Mesodermal cell (in vitro differentiated cells): ENCODE results near the gene NAGS.
"Not testable (repeated sequence)": the region's sequence is repeated elsewhere in the genome, so short reads cannot be mapped to it uniquely, and the experiment has no call there.

Experiments
- H3K27ac ChIP-seq: 2 replicates; pipeline ENCODE4 v1.7.0; 2013; ENCODE audit warnings: mild to moderate bottlenecking, low read depth, low read length, moderate library complexity; ENCODE audit not compliant: severe bottlenecking
- H3K36me3 ChIP-seq: 2 replicates; pipeline ENCODE4 v1.7.1; 2013; ENCODE audit warnings: mild to moderate bottlenecking, low read length, moderate library complexity; ENCODE audit not compliant: control insufficient read depth, insufficient read depth
- H3K4me1 ChIP-seq: one replicate; pipeline ENCODE4 v1.7.1; 2013; ENCODE audit warnings: mild to moderate bottlenecking, low read length; ENCODE audit not compliant: insufficient read depth, control insufficient read depth, poor library complexity, severe bottlenecking
- H3K4me3 ChIP-seq: 2 replicates; pipeline ENCODE4 v1.7.0; 2013; ENCODE audit warnings: low read length, control low read depth, mild to moderate bottlenecking; ENCODE audit not compliant: insufficient read depth, poor library complexity, severe bottlenecking; ENCODE audit errors: extremely low read depth
- H3K9me3 ChIP-seq: 2 replicates; pipeline ENCODE4 v1.7.1; 2013; ENCODE audit warnings: mild to moderate bottlenecking, low read length, moderate library complexity; ENCODE audit not compliant: control insufficient read depth
- WGBS, 2 experiments: methylation state at CpG; one replicate each; pipeline ENCODE4 v1.1.5; 2013; ENCODE audit warnings: missing lambda C conversion rate in 2 of 2; ENCODE audit not compliant: insufficient coverage in 2 of 2; 5-methylcytosine and 5-hydroxymethylcytosine counted together

NAGS gene

DNA sequence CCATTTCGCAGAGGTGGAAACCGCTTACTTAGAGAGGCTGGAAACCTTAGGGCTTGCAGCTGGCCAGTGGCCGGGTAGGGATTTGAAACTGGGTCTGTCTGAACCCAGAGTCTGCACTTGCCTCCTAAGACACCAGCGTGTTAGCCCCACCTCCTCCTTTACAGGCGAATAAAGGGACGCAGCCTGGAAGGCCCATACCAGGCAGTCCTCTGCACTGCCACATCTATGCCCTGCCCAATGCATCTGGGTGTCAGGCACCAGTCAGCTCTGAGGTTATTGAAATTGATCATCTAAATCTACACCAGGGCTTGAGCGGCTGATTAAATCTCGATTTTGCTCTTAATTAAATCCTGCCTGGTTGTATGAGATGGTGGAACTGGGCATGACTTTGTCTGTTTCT is 19.9 kb upstream of the NAGS start:
- H3K36me3 ChIP-seq, result no peaks in the 10 kb centered on the region
- no peaks in the 10 kb centered on the region for H3K9me3 ChIP-seq
- H3K4me1 ChIP-seq, result no peaks in the 10 kb centered on the region
- 34 to 56% methylated on average over 3 to 8 of the region's 8 CpGs for WGBS, 2 experiments
- no peak overlapping the region for H3K27ac ChIP-seq
- H3K4me3 ChIP-seq, result peak overlapping the region; percentile 44

DNA sequence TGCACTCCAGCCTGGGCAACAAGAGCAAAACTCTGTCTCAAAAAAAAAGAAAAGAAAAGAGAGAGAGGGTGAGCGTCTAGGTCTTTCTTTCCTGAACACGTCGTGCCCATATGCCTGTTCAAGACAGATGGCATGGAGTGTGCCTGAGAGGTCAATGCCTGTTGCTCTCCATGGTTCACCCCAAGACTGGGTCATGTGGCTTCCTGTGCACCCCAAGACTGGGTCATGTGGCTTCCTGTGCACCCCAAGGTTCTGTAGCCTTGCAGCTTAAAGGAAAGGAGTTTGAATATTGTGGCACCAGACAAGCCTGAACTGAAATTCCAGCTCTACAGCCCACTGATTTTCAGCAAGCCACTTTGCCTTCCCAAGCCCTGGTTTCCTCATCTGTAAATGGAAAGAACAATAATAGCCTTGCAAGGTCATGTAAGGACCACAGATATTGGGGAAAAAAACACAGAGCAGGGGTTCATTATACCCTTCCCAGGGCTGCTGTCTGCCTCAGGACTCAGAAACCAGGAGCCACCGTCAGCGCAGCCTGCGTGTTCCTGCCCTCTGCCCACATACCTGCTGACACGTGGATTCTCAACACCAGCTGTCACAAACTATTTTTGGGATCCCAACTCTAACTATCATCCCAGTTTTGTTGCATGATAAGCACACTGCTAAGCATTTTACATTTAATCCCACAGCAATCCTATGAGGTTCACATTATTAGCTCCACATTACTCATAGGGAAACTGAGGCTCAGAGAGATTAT is 18.0 kb upstream of the NAGS start:
- Histone ChIP-seq H3K9me3 (no peaks in the 10 kb centered on the region), H3K4me1 (no peaks in the 10 kb centered on the region), H3K4me3 (no peak overlapping the region), H3K27ac (no peak overlapping the region), H3K36me3 (no peaks in the 10 kb centered on the region)
- 90 to 93% methylated on average over 7 of the region's 7 CpGs for WGBS, 2 experiments

DNA sequence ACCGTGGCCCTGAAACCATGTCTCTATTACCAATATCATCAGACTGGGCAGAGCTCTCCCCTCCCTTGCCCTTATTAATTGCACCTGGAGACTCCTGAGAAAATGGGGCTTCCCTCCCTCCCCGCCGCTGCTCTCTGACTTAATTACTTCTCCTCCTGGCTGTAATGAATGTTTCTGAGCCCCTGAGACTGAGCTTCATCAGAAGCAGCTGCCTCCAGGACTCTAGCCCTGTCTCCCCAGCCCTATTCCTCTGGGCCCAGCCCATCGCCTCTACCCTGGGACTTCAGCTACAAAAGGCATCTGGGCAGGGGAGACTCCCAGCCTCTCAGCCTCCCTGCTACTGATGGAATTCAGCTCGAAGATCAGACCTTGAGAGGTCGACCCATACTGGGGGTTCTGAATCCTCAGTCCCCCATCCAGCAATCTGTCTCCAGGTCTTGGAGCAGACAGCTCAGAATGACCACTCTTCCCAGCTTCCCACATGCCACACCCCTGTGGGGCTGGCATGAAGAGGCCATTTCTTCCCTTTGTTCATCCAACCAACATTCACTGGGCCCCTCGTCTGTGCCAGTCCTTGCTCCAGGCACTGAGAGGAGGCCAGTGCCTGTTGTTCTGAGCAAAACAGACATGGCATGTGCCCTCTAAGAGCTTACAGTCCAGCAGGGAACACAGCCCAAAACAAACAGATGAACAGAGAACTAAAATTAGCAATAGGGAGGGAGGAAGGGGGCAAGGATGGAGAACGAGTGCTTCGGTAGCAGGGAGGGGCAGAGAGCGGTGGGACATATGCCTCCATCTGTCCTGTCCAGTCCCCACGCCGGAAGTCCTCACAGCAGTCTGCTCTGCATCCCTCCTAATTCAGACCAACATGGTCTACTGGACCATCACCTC is 17.0 kb upstream of the NAGS start:
- WGBS, 2 experiments, result 77 to 81% methylated on average over 9 to 12 of the region's 12 CpGs
- Histone ChIP-seq H3K4me3 (no peak overlapping the region), H3K27ac (no peak overlapping the region)

DNA sequence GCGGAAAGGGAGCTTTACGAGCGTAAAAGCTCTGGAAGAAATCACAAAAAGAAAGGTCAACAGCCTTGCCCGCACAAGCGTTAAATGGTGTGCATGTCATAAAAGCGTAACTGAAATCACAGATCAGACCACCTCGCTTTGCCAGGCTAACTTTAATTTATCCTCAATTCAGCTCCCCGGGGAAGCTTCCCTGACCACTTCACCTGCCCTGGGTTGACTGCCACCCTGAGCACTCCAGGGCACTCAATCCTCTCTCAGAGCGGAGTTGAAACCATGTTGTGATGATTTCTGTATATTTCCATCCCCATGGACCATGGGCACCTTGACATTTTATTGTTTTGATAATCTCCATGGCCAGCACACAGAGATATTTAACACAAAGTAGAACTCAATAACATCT is 16.1 kb upstream of the NAGS start:
- H3K9me3 ChIP-seq, result no peaks in the 10 kb centered on the region
- no peaks in the 10 kb centered on the region for H3K4me1 ChIP-seq
- 97 to 99% methylated on average over 9 of the region's 9 CpGs for WGBS, 2 experiments
- H3K36me3 ChIP-seq, result no peaks in the 10 kb centered on the region
- H3K27ac ChIP-seq, result no peak overlapping the region
- no peak overlapping the region for H3K4me3 ChIP-seq

More for the DNA sequence above, 17.0 kb upstream of the NAGS start:
- Histone ChIP-seq H3K9me3 (no peaks in the 10 kb centered on the region), H3K36me3 (no peaks in the 10 kb centered on the region), H3K4me1 (no peaks in the 10 kb centered on the region)

DNA sequence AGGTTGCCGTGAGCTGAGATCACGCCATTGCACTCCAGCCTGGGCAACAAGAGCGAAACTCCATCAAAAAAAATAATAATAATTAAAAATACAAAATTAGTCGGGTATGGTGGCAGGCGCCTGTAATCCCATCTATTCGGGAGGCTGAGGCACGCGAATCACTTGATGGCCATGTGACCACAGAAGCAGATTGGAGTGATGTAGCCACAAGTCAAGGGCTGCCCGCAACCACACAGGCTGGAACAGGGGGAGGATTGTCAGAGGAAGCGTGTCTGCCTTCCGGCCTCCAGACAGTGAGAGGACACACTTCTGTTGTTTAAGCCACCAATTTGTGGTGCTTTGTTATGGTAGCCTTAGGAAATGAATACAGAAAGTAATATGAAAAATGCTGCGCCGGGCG is 11.8 kb upstream of the NAGS start:
- Histone ChIP-seq H3K36me3 (no peaks in the 10 kb centered on the region), H3K4me1 (no peaks in the 10 kb centered on the region), H3K27ac (no peak overlapping the region), H3K4me3 (no peak overlapping the region), H3K9me3 (no peaks in the 10 kb centered on the region)
- WGBS, 2 experiments, result 86 to 96% methylated on average over 7 to 12 of the region's 14 CpGs

DNA sequence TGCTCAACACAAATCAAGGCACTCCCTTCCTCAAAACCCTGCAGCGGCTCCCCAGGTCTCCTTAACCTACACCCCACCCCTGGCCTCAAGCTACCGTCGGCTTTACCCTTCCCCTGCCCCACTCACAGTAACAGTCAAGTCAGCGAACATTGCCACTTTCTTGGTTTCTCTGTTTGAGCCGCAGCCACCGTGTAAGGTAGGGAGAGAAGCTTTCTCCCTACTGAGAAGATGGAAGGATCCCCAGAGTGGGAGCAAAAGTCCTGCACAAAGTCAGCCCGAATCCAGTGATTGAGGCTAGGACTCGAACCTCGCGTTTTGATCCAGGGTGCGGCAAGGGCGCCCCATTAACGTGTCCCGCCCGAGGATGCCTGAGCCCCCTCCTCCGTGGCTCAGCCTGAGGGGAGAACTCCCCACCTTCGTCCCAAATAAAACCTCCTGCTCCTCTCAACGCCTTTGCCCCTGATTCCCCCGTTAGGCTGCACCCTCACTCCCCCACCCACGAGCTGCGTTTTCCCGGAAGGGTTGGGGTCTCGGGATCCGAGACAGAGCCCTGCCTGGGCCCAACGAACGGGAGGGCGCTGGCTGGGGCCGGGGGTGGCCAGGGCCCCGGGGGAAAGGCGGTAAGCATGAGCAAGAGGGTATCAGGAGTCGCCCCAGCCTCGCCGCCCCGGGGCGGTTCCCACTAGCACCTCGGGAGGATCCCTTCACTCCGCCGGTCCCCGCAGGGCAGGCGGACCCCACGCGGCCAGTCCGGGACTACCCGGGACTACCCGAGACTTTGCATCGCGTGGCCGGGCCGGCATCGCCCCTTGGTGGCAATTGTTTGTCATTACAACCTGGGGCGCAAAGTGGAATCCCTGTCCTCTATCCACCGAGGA is 9.9 kb upstream of the NAGS start:
- Histone ChIP-seq H3K27ac (no peak overlapping the region), H3K9me3 (no peaks in the 10 kb centered on the region), H3K36me3 (no peaks in the 10 kb centered on the region), H3K4me3 (peak overlapping the region; percentile 24), H3K4me1 (no peaks in the 10 kb centered on the region)
- 21% methylated on average over 41 to 44 of the region's 52 CpGs for WGBS, 2 experiments

DNA sequence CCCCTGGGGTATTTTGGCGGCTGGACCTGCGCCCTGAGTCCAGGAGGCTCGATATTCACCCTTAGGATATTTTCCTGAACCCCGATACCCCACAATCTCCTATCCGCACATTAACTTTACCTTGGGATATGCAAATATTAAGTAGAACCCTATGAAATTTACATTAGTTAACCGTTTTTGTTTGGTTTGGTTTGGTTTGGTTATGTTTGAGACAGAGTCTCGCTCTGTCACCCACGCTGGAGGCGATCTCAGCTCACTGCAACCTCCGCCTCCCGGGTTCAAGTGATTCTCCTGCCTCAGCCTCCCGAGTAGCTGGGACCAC is 9.3 kb upstream of the NAGS start:
- 28 to 33% methylated on average over 7 to 8 of the region's 12 CpGs for WGBS, 2 experiments
- H3K27ac ChIP-seq, result no peak overlapping the region
- H3K4me1 ChIP-seq, result no peaks in the 10 kb centered on the region
- no peaks in the 10 kb centered on the region for H3K36me3 ChIP-seq
- no peaks in the 10 kb centered on the region for H3K9me3 ChIP-seq
- peak overlapping the region; percentile 24 for H3K4me3 ChIP-seq

DNA sequence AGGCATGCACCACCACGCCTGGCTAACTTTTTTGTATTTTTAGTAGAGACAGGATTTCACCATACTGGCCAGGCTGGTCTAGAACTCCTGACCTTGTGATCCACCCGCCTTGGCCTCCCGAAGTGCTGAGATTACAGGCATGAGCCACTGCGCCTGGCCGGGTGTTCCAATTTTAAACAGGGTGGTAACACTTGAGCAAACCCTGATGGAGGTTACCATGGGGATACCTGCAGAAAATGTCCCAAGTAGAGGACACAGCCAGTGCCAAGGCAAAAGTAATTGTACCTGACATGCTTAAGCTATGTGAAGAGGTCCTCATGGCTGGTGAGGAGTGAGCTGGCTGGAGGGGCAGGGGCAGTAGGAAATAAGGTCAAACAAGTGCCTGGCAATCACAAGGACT is 7.2 kb upstream of the NAGS start:
- H3K9me3 ChIP-seq, H3K36me3 ChIP-seq, H3K4me3 ChIP-seq, H3K4me1 ChIP-seq, H3K27ac ChIP-seq: not testable (repeated sequence)
- 91% methylated on average over 5 of the region's 5 CpGs for WGBS, 2 experiments

DNA sequence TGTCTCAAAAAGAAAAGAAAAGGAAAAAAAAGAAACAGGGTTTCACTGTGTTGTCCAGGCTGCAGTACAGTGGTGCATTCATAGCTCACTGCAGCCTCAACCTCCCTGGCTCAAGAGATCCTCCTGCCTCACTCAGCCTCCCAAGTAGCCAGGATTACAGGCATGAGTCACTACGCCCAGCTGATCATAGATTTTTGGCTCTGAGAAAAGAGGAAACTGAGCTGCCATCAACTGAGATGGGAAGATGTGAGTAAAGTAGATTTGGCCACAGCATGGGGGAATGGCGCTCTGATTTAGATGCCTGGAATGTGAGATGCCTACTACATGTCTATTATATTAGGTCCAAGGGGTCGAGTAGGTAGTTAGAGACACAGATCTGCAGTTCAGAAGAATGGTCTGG is 5.9 kb upstream of the NAGS start:
- no peaks in the 10 kb centered on the region for H3K9me3 ChIP-seq
- WGBS, 2 experiments, result 83 to 100% methylated on average over 1 to 2 of the region's 3 CpGs
- no peak overlapping the region for H3K4me3 ChIP-seq
- no peaks in the 10 kb centered on the region for H3K4me1 ChIP-seq
- no peaks in the 10 kb centered on the region for H3K36me3 ChIP-seq
- no peak overlapping the region for H3K27ac ChIP-seq

DNA sequence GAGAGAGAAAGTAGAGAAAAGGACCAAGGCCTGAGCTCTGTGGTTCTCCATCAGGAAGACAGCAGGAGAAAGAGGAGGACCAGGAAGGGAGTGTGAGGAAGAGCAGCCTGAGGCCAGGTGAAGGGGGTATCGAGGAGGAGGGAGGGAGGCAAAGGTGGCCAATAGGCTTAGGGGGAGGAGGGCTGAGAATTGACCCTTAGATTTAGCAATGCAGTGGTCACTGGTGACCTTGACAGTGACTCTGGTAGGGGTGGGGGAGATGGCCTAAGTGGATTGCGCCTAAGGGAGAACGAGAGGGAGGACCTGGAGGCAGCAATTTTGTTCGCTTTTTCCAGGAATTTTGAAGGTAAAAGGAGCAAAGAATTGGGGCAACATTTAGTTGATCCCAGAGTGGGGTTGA is 5.4 kb upstream of the NAGS start:
- Histone ChIP-seq H3K9me3 (no peaks in the 10 kb centered on the region), H3K27ac (no peak overlapping the region), H3K36me3 (no peaks in the 10 kb centered on the region), H3K4me1 (peaks cover 1% of the 10 kb centered on the region), H3K4me3 (no peak overlapping the region)
- WGBS, 2 experiments, result 90 to 91% methylated on average over 4 of the region's 4 CpGs
